Type B pancreatic cell (in vitro differentiated cells): ENCODE results near the gene DDX1. TPM values are rescaled to one million over a fixed set of nuclear protein-coding genes. Genes with fewer than 3 reads are reported as not detected.
A peak's percentile ranks its signal among the peaks of the same experiment; 100 is the strongest.

Experiments
- DNase-seq: peaks from one replicate; pipeline ENCODE4 v3.0.0; 2021; ENCODE audit warnings: mixed read lengths; ENCODE audit not compliant: unreplicated experiment; ENCODE audit errors: extremely low spot score
- H3K27ac Mint-ChIP-seq: 2 replicates; pipeline ENCODE4 v1.8.0; 2021; ENCODE audit warnings: mild to moderate bottlenecking, mixed read lengths
- H3K27me3 Mint-ChIP-seq: 2 replicates; pipeline ENCODE4 v1.8.0; 2021; ENCODE audit warnings: mixed read lengths
- H3K36me3 Mint-ChIP-seq: 2 replicates; pipeline ENCODE4 v1.8.0; 2021; ENCODE audit warnings: mixed read lengths
- H3K4me1 Mint-ChIP-seq: one replicate; pipeline ENCODE4 v1.8.0; 2021; ENCODE audit warnings: mixed read lengths; ENCODE audit not compliant: unreplicated experiment
- H3K4me3 Mint-ChIP-seq: 2 replicates; pipeline ENCODE4 v1.8.0; 2021; ENCODE audit warnings: mild to moderate bottlenecking, mixed read lengths
- H3K9me3 Mint-ChIP-seq: 2 replicates; pipeline ENCODE4 v1.8.0; 2021; ENCODE audit warnings: mixed read lengths
- CTCF ChIP-seq: fragments of 200-600 bp; sonication (generic); conservative IDR thresholded peaks from 2 replicates; pipeline ENCODE4 v1.5.0; 2021; ENCODE audit warnings: antibody characterized with exemption, mild to moderate bottlenecking
- total RNA-seq: library from RNA; stranded (reverse); gene quantifications from 2 replicates; pipeline ENCODE4 v1.2.1, GENCODE V29; 2021; ENCODE audit warnings: low replicate concordance

Gene DDX1
- total RNA-seq, 1 donor from 2014 or later = 111 TPM

- H3K27ac Mint-ChIP-seq = no peak overlapping the region
- peaks cover 28% of the 10 kb centered on the region for H3K4me1 Mint-ChIP-seq
- H3K9me3 Mint-ChIP-seq = peaks cover 15% of the 10 kb centered on the region
- peaks cover 19% of the 10 kb centered on the region for H3K36me3 Mint-ChIP-seq
- DNase-seq = no peak
- no peak for TF ChIP-seq CTCF
- H3K4me3 Mint-ChIP-seq = no peak overlapping the region
- no peaks in the 10 kb centered on the region for H3K27me3 Mint-ChIP-seq
Measured at GRCh38 chr2:15640784-15641183, 49.1 kb downstream of the DDX1 start.

- H3K36me3 Mint-ChIP-seq = peaks cover 19% of the 10 kb centered on the region
- H3K27me3 Mint-ChIP-seq = no peaks in the 10 kb centered on the region
- peaks cover 21% of the 10 kb centered on the region for H3K4me1 Mint-ChIP-seq
- no peak overlapping the region for H3K4me3 Mint-ChIP-seq
- H3K27ac Mint-ChIP-seq = no peak overlapping the region
- peaks cover 15% of the 10 kb centered on the region for H3K9me3 Mint-ChIP-seq
- no peak for TF ChIP-seq CTCF
- DNase-seq = no peak
Measured at GRCh38 chr2:15641530-15641982, 49.9 kb downstream of the DDX1 start.

DNA sequence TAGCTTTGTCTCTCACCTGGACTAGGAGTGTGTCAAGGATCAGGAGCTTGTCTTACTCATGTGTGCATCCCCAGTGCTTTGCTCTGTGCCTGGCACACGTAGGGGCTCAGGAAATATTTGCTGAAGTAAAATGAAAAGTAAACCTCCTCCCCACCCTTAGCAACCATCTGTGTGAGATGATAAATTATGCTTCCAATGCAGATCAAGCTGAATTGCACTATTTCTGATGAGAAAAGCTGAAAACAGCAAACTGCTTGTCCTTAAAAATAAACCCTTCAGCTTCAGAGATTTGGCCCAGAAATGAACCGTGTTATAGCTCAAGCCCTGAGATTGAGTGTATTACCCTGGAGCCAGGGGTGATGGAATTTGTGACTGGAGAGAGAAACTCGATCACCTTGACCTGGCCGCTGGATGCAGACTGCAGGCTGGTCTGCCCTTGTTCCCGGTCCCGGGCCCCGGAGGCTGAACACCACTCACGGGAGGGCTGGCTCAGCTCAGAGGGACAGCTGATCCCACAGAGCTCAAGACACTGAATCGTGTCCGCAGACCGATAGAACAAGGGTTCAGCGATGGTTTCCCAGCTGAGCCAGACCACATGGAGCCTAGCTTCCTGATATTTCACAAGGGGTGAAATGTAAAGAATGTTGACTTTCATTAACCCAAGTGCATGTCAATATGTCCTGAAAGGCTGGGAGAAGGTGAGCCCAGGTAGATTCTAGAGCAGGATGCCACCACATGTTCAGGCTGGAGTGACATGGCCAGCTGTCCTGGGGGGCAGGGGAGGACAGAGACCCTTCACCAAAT lies 50.5 kb downstream of the DDX1 start:
- no peak for TF ChIP-seq CTCF
- peaks cover 15% of the 10 kb centered on the region for H3K9me3 Mint-ChIP-seq
- H3K36me3 Mint-ChIP-seq = peaks cover 19% of the 10 kb centered on the region
- H3K27me3 Mint-ChIP-seq = peaks cover 4% of the 10 kb centered on the region
- no peak overlapping the region for H3K4me3 Mint-ChIP-seq
- H3K4me1 Mint-ChIP-seq = peaks cover 19% of the 10 kb centered on the region
- peak overlapping the region; percentile 1 for H3K27ac Mint-ChIP-seq
- DNase-seq = no peak

DNA sequence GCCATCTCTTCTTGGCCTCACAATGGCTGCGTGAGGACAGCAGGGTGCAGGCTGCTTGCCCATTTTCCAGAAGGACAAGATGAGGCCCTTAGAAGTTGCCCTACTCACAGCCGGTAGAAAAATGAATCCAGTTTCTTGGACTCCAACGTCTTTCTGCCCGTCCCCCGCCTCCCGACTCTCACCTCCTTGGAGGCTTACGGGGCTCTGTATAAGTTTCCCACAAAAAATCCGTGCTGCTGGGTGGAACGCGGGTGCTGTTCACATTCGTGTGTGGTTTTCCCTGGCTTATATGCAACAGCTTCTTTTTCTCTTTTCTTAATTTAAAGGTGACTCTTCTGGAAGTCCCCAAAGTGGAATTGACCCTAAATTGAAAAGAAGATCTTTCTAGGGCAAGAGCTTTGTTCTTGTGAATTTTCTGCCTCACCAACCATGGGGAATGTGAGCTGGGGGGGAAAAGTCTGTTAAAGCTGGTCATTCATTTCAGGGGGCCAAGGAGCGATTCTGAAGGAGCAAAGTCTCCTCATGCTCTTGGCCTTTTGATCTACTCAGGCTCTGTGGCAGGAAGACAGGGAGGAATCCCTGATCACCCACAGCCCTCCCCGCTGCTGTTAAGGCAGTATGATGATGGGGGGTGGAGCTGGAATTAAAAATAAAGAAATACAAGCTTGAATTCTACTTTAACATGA lies 51.3 kb downstream of the DDX1 start:
- peaks cover 4% of the 10 kb centered on the region for H3K27me3 Mint-ChIP-seq
- no peak overlapping the region for H3K4me3 Mint-ChIP-seq
- H3K9me3 Mint-ChIP-seq = peaks cover 15% of the 10 kb centered on the region
- DNase-seq = no peak
- H3K27ac Mint-ChIP-seq = no peak overlapping the region
- no peak for TF ChIP-seq CTCF
- H3K36me3 Mint-ChIP-seq = peaks cover 19% of the 10 kb centered on the region
- peaks cover 14% of the 10 kb centered on the region for H3K4me1 Mint-ChIP-seq

GRCh38 chr2:15643791-15644585 lies 52.3 kb downstream of the DDX1 start:
- no peak for TF ChIP-seq CTCF
- H3K4me1 Mint-ChIP-seq = peaks cover 14% of the 10 kb centered on the region

More at GRCh38 chr2:15643791-15644585, 52.3 kb downstream of the DDX1 start:
- H3K36me3 Mint-ChIP-seq = peaks cover 19% of the 10 kb centered on the region
- H3K27me3 Mint-ChIP-seq = peaks cover 4% of the 10 kb centered on the region
- peaks cover 15% of the 10 kb centered on the region for H3K9me3 Mint-ChIP-seq
- H3K27ac Mint-ChIP-seq = no peak overlapping the region
- no peak for DNase-seq
- H3K4me3 Mint-ChIP-seq = no peak overlapping the region
